ENCODE results near the gene RGS10. TPM values are rescaled to one million over a fixed set of nuclear protein-coding genes. Genes with fewer than 3 reads are reported as not detected.

The RGS10 gene
- total RNA-seq, 1 donor from 2014 or later = 31.0 TPM

GRCh38 chr10:119515511-119516045 is 26.9 kb downstream of the RGS10 start:
- H3K27ac ChIP-seq = no peak overlapping the region
- no peaks in the 10 kb centered on the region for H3K36me3 ChIP-seq
- H3K9me3 ChIP-seq = no peaks in the 10 kb centered on the region
- peaks cover 13% of the 10 kb centered on the region for H3K4me1 ChIP-seq
- intact Hi-C loops (cut with DNase I) = no loop called here
- no peak for TF ChIP-seq CTCF (IDR thresholded peaks at IDR 0.05)
- DNase-seq (no peak), ATAC-seq (no peak)
- no peaks in the 10 kb centered on the region for H3K27me3 ChIP-seq
- no peak overlapping the region for H3K4me3 ChIP-seq

GRCh38 chr10:119514819-119515218 is 27.7 kb downstream of the RGS10 start:
- ATAC-seq (no peak), DNase-seq (no peak)
- Histone ChIP-seq H3K27me3 (no peaks in the 10 kb centered on the region), H3K9me3 (no peaks in the 10 kb centered on the region), H3K4me3 (no peak overlapping the region), H3K4me1 (peaks cover 13% of the 10 kb centered on the region), H3K36me3 (no peaks in the 10 kb centered on the region), H3K27ac (no peak overlapping the region)
- no peak for TF ChIP-seq CTCF (IDR thresholded peaks at IDR 0.05)
- intact Hi-C loops (cut with DNase I) = no loop called here

GRCh38 chr10:119511828-119512515 is 30.5 kb downstream of the RGS10 start:
- no peak for DNase-seq
- Histone ChIP-seq H3K4me3 (no peak overlapping the region), H3K9me3 (no peaks in the 10 kb centered on the region), H3K27ac (no peak overlapping the region), H3K4me1 (peaks cover 1% of the 10 kb centered on the region), H3K27me3 (no peaks in the 10 kb centered on the region), H3K36me3 (no peaks in the 10 kb centered on the region)
- intact Hi-C loops (cut with DNase I) = no loop called here
- TF ChIP-seq CTCF (IDR thresholded peaks at IDR 0.05) = no peak
- no peak for ATAC-seq

- TF ChIP-seq CTCF (IDR thresholded peaks at IDR 0.05) = no peak
- DNase-seq (no peak), ATAC-seq (peak; percentile 57)
- Histone ChIP-seq H3K27me3 (no peaks in the 10 kb centered on the region), H3K27ac (no peak overlapping the region), H3K9me3 (no peaks in the 10 kb centered on the region), H3K4me1 (no peaks in the 10 kb centered on the region), H3K4me3 (no peak overlapping the region), H3K36me3 (no peaks in the 10 kb centered on the region)
- intact Hi-C loops (cut with DNase I) = no loop called here
Observed at GRCh38 chr10:119509909-119510451, 32.5 kb downstream of the RGS10 start.

GRCh38 chr10:119507115-119507514 is 35.4 kb downstream of the RGS10 start:
- no peak overlapping the region for H3K4me3 ChIP-seq
- H3K4me1 ChIP-seq = no peaks in the 10 kb centered on the region
- H3K9me3 ChIP-seq = no peaks in the 10 kb centered on the region
- TF ChIP-seq CTCF (IDR thresholded peaks at IDR 0.05) = no peak
- H3K27ac ChIP-seq = no peak overlapping the region
- ATAC-seq = no peak
- no peaks in the 10 kb centered on the region for H3K27me3 ChIP-seq
- intact Hi-C loops (cut with DNase I) = no loop called here
- DNase-seq = no peak
- H3K36me3 ChIP-seq = no peaks in the 10 kb centered on the region

All from upper lobe of right lung (tissue), 1 donor.